ENCODE data around the gene C3.

Gene C3

GRCh38 chr19:6714749-6715555, 5.5 kb downstream of the C3 start:
- in situ Hi-C loops (cut with MboI; ENCODE audit: low sequenced_read_pairs, unreplicated experiment), result no loop called here
- DNase-seq (ENCODE audit: low spot score), result no peak
- TF ChIP-seq CTCF (IDR thresholded peaks at IDR 0.05; ENCODE audit: borderline replicate concordance, control extremely low read depth, extremely low read depth, insufficient read depth, missing control alignments), result no peak

GRCh38 chr19:6713773-6714692, 6.4 kb downstream of the C3 start:
- no peak for TF ChIP-seq CTCF (IDR thresholded peaks at IDR 0.05; ENCODE audit: borderline replicate concordance, control extremely low read depth, extremely low read depth, insufficient read depth, missing control alignments)
- DNase-seq (ENCODE audit: low spot score), result no peak
- in situ Hi-C loops (cut with MboI; ENCODE audit: low sequenced_read_pairs, unreplicated experiment), result no loop called here

GRCh38 chr19:6712692-6713670, 7.5 kb downstream of the C3 start:
- DNase-seq (ENCODE audit: low spot score), result peak; percentile 29
- in situ Hi-C loops (cut with MboI; ENCODE audit: low sequenced_read_pairs, unreplicated experiment), result no loop called here
- TF ChIP-seq CTCF (IDR thresholded peaks at IDR 0.05; ENCODE audit: borderline replicate concordance, control extremely low read depth, extremely low read depth, insufficient read depth, missing control alignments), result no peak

- peak; percentile 30 for DNase-seq (ENCODE audit: low spot score)
- in situ Hi-C loops (cut with MboI; ENCODE audit: low sequenced_read_pairs, unreplicated experiment), result no loop called here
- TF ChIP-seq CTCF (IDR thresholded peaks at IDR 0.05; ENCODE audit: borderline replicate concordance, control extremely low read depth, extremely low read depth, insufficient read depth, missing control alignments), result no peak
Observed at GRCh38 chr19:6712231-6712630, 8.2 kb downstream of the C3 start.

GRCh38 chr19:6711605-6712004, 8.8 kb downstream of the C3 start:
- no peak for TF ChIP-seq CTCF (IDR thresholded peaks at IDR 0.05; ENCODE audit: borderline replicate concordance, control extremely low read depth, extremely low read depth, insufficient read depth, missing control alignments)
- DNase-seq (ENCODE audit: low spot score), result no peak
- in situ Hi-C loops (cut with MboI; ENCODE audit: low sequenced_read_pairs, unreplicated experiment), result no loop called here

- in situ Hi-C loops (cut with MboI; ENCODE audit: low sequenced_read_pairs, unreplicated experiment), result no loop called here
- DNase-seq (ENCODE audit: low spot score), result no peak
- no peak for TF ChIP-seq CTCF (IDR thresholded peaks at IDR 0.05; ENCODE audit: borderline replicate concordance, control extremely low read depth, extremely low read depth, insufficient read depth, missing control alignments)
Observed at GRCh38 chr19:6711078-6711361, 9.4 kb downstream of the C3 start.
